ENCODE measurements around the gene LINS1. TPM values are rescaled to one million over a fixed set of nuclear protein-coding genes. Genes with fewer than 3 reads are reported as not detected.

Gene LINS1
- total and polyA plus RNA-seq, 3 experiments from 2014 or later = 29.6 to 46.1 (median 31.0) TPM

GRCh38 chr15:100529556-100529955 is 72.4 kb downstream of the LINS1 start:
- ChIA-PET POLR2A (no interaction called here), CTCF (no interaction called here)
- no peak overlapping the region for H3K27ac Mint-ChIP-seq
- Histone ChIP-seq H3K4me1 (ENCODE audit: insufficient read depth, low read length) (no peaks in the 10 kb centered on the region), H3K27ac (ENCODE audit: low read depth, low read length) (no peak overlapping the region), H3K36me3 (ENCODE audit: insufficient read depth, low read length) (no peaks in the 10 kb centered on the region), H3K9me3 (ENCODE audit: low read length) (no peaks in the 10 kb centered on the region), H3K4me3 (ENCODE audit: low read length) (no peak overlapping the region), H3K27me3 (ENCODE audit: insufficient read depth, low read length, poor library complexity, severe bottlenecking) (no peaks in the 10 kb centered on the region)
- DNase-seq = no peak
- no peak overlapping the region for H3K4me3 Mint-ChIP-seq
- no peaks in the 10 kb centered on the region for H3K4me1 Mint-ChIP-seq
- H3K9me3 Mint-ChIP-seq = no peaks in the 10 kb centered on the region
- peaks cover 2 to 4% of the 10 kb centered on the region in 2 donors for H3K27me3 Mint-ChIP-seq
- peaks cover 0 to 9% (median 2%) of the 10 kb centered on the region in 3 donors for H3K36me3 Mint-ChIP-seq

- Histone ChIP-seq H3K4me1 (ENCODE audit: insufficient read depth, low read length) (no peaks in the 10 kb centered on the region), H3K27me3 (ENCODE audit: insufficient read depth, low read length, poor library complexity, severe bottlenecking) (no peaks in the 10 kb centered on the region), H3K27ac (ENCODE audit: low read depth, low read length) (no peak within 1 kb of the TSS), H3K36me3 (ENCODE audit: insufficient read depth, low read length) (no peaks in the 10 kb centered on the region), H3K4me3 (ENCODE audit: low read length) (no peak within 1 kb of the TSS), H3K9me3 (ENCODE audit: low read length) (no peaks in the 10 kb centered on the region)
- POLR2A ChIA-PET = no interaction called here
- no peak within 1 kb of the TSS for H3K27ac Mint-ChIP-seq
- DNase-seq = no peak
- CTCF ChIA-PET = no interaction called here
- H3K4me3 Mint-ChIP-seq = no peak within 1 kb of the TSS
- H3K9me3 Mint-ChIP-seq = no peaks in the 10 kb centered on the region
- peaks cover 2 to 4% of the 10 kb centered on the region in 2 donors for H3K27me3 Mint-ChIP-seq
- no peaks in the 10 kb centered on the region for H3K4me1 Mint-ChIP-seq
- H3K36me3 Mint-ChIP-seq = peaks cover 0 to 9% (median 2%) of the 10 kb centered on the region in 3 donors
Observed at GRCh38 chr15:100528833-100529428, 73.1 kb downstream of the LINS1 start, which contains the start of gene CERS3. Gene CERS3, minus strand, starts transcription at chr15:100528950. Its CDS starts 27,101 bp downstream, at chr15:100501849.

- ChIA-PET POLR2A (no interaction called here), CTCF (no interaction called here)
- Histone ChIP-seq H3K27ac (ENCODE audit: low read depth, low read length) (no peak overlapping the region), H3K27me3 (ENCODE audit: insufficient read depth, low read length, poor library complexity, severe bottlenecking) (no peaks in the 10 kb centered on the region), H3K4me1 (ENCODE audit: insufficient read depth, low read length) (peaks cover 4% of the 10 kb centered on the region), H3K4me3 (ENCODE audit: low read length) (no peak overlapping the region), H3K9me3 (ENCODE audit: low read length) (no peaks in the 10 kb centered on the region), H3K36me3 (ENCODE audit: insufficient read depth, low read length) (no peaks in the 10 kb centered on the region)
- DNase-seq = no peak
- H3K36me3 Mint-ChIP-seq = peaks cover 0 to 6% (median 0%) of the 10 kb centered on the region in 3 donors
- H3K9me3 Mint-ChIP-seq = peaks cover 0 to 2% (median 0%) of the 10 kb centered on the region in 5 donors
- no peak overlapping the region for H3K4me3 Mint-ChIP-seq
- H3K4me1 Mint-ChIP-seq = peaks cover 3 to 4% (median 4%) of the 10 kb centered on the region in 3 donors
- H3K27ac Mint-ChIP-seq = peak overlapping the region in 2 of 8 donors; percentile 66 to 72
- no peaks in the 10 kb centered on the region for H3K27me3 Mint-ChIP-seq
Observed at GRCh38 chr15:100526027-100526481, 75.9 kb downstream of the LINS1 start.

- Mint-ChIP-seq H3K9me3 (peaks cover 0 to 2% (median 0%) of the 10 kb centered on the region in 5 donors), H3K27me3 (no peaks in the 10 kb centered on the region), H3K27ac (no peak overlapping the region), H3K4me1 (peaks cover 10% of the 10 kb centered on the region in 3 donors), H3K36me3 (peaks cover 0 to 6% (median 0%) of the 10 kb centered on the region in 3 donors), H3K4me3 (no peak overlapping the region)
- H3K9me3 ChIP-seq (ENCODE audit: low read length) = no peaks in the 10 kb centered on the region
- no peak overlapping the region for H3K4me3 ChIP-seq (ENCODE audit: low read length)
- H3K4me1 ChIP-seq (ENCODE audit: insufficient read depth, low read length) = peaks cover 10% of the 10 kb centered on the region
- DNase-seq = no peak
- H3K27me3 ChIP-seq (ENCODE audit: insufficient read depth, low read length, poor library complexity, severe bottlenecking) = no peaks in the 10 kb centered on the region
- H3K36me3 ChIP-seq (ENCODE audit: insufficient read depth, low read length) = no peaks in the 10 kb centered on the region
- H3K27ac ChIP-seq (ENCODE audit: low read depth, low read length) = no peak overlapping the region
- ChIA-PET POLR2A (no interaction called here), CTCF (no interaction called here)
Observed at GRCh38 chr15:100525436-100525835, 76.5 kb downstream of the LINS1 start.

- DNase-seq = no peak
- Mint-ChIP-seq H3K4me1 (peaks cover 14 to 18% (median 15%) of the 10 kb centered on the region in 3 donors), H3K27me3 (no peaks in the 10 kb centered on the region), H3K4me3 (no peak overlapping the region), H3K27ac (no peak overlapping the region), H3K36me3 (peaks cover 0 to 6% (median 0%) of the 10 kb centered on the region in 3 donors), H3K9me3 (peaks cover 0 to 2% (median 0%) of the 10 kb centered on the region in 5 donors)
- CTCF ChIA-PET = no interaction called here
- H3K36me3 ChIP-seq (ENCODE audit: insufficient read depth, low read length) = no peaks in the 10 kb centered on the region
- H3K4me1 ChIP-seq (ENCODE audit: insufficient read depth, low read length) = peaks cover 19% of the 10 kb centered on the region
- H3K27me3 ChIP-seq (ENCODE audit: insufficient read depth, low read length, poor library complexity, severe bottlenecking) = no peaks in the 10 kb centered on the region
- POLR2A ChIA-PET = no interaction called here
- H3K27ac ChIP-seq (ENCODE audit: low read depth, low read length) = no peak overlapping the region
- no peaks in the 10 kb centered on the region for H3K9me3 ChIP-seq (ENCODE audit: low read length)
- no peak overlapping the region for H3K4me3 ChIP-seq (ENCODE audit: low read length)
Observed at GRCh38 chr15:100524326-100524725, 77.7 kb downstream of the LINS1 start.

- peaks cover 19% of the 10 kb centered on the region for H3K4me1 ChIP-seq (ENCODE audit: insufficient read depth, low read length)
- no peak overlapping the region for H3K27ac ChIP-seq (ENCODE audit: low read depth, low read length)
- no peak overlapping the region for H3K4me3 ChIP-seq (ENCODE audit: low read length)
- no peaks in the 10 kb centered on the region for H3K36me3 ChIP-seq (ENCODE audit: insufficient read depth, low read length)
- Mint-ChIP-seq H3K36me3 (no peaks in the 10 kb centered on the region), H3K9me3 (peaks cover 0 to 2% (median 0%) of the 10 kb centered on the region in 5 donors), H3K27me3 (no peaks in the 10 kb centered on the region), H3K4me1 (peaks cover 14 to 18% (median 15%) of the 10 kb centered on the region in 3 donors), H3K27ac (no peak overlapping the region), H3K4me3 (no peak overlapping the region)
- no peak for DNase-seq
- POLR2A ChIA-PET = no interaction called here
- H3K9me3 ChIP-seq (ENCODE audit: low read length) = no peaks in the 10 kb centered on the region
- no peaks in the 10 kb centered on the region for H3K27me3 ChIP-seq (ENCODE audit: insufficient read depth, low read length, poor library complexity, severe bottlenecking)
- CTCF ChIA-PET = no interaction called here
Observed at GRCh38 chr15:100521907-100522306, 80.1 kb downstream of the LINS1 start.

GRCh38 chr15:100520132-100520921 is 81.7 kb downstream of the LINS1 start:
- no peaks in the 10 kb centered on the region for H3K36me3 Mint-ChIP-seq
- no peaks in the 10 kb centered on the region for H3K27me3 ChIP-seq (ENCODE audit: insufficient read depth, low read length, poor library complexity, severe bottlenecking)
- no peak overlapping the region for H3K27ac ChIP-seq (ENCODE audit: low read depth, low read length)
- ChIA-PET POLR2A (no interaction called here), CTCF (no interaction called here)
- H3K9me3 ChIP-seq (ENCODE audit: low read length) = no peaks in the 10 kb centered on the region
- peaks cover 0 to 2% (median 0%) of the 10 kb centered on the region in 5 donors for H3K9me3 Mint-ChIP-seq
- peaks cover 19% of the 10 kb centered on the region for H3K4me1 ChIP-seq (ENCODE audit: insufficient read depth, low read length)
- H3K4me3 Mint-ChIP-seq = peak overlapping the region in 5 of 7 donors; percentile 8 to 41 (median 17)
- no peak overlapping the region for H3K4me3 ChIP-seq (ENCODE audit: low read length)
- H3K27me3 Mint-ChIP-seq = no peaks in the 10 kb centered on the region
- H3K36me3 ChIP-seq (ENCODE audit: insufficient read depth, low read length) = no peaks in the 10 kb centered on the region
- DNase-seq = no peak
- peak overlapping the region in 4 of 8 donors; percentile 25 to 80 (median 71) for H3K27ac Mint-ChIP-seq
- H3K4me1 Mint-ChIP-seq = peaks cover 14 to 18% (median 15%) of the 10 kb centered on the region in 3 donors

- Histone ChIP-seq H3K27me3 (ENCODE audit: insufficient read depth, low read length, poor library complexity, severe bottlenecking) (no peaks in the 10 kb centered on the region), H3K9me3 (ENCODE audit: low read length) (no peaks in the 10 kb centered on the region), H3K27ac (ENCODE audit: low read depth, low read length) (no peak overlapping the region), H3K36me3 (ENCODE audit: insufficient read depth, low read length) (no peaks in the 10 kb centered on the region), H3K4me3 (ENCODE audit: low read length) (no peak overlapping the region), H3K4me1 (ENCODE audit: insufficient read depth, low read length) (peaks cover 19% of the 10 kb centered on the region)
- Mint-ChIP-seq H3K27ac (peak overlapping the region in 2 of 8 donors; percentile 14 to 42), H3K4me1 (peaks cover 14 to 18% (median 15%) of the 10 kb centered on the region in 3 donors), H3K9me3 (no peaks in the 10 kb centered on the region), H3K27me3 (peaks cover 0 to 1% of the 10 kb centered on the region in 2 donors), H3K36me3 (no peaks in the 10 kb centered on the region), H3K4me3 (no peak overlapping the region)
- POLR2A ChIA-PET = no interaction called here
- CTCF ChIA-PET = no interaction called here
- no peak for DNase-seq
Observed at GRCh38 chr15:100517846-100518245, 84.1 kb downstream of the LINS1 start.
